Fibroblast of peridontal ligament (primary cell): Measurements from ENCODE around the gene REEP5.
"Not testable (repeated sequence)": the region's sequence is repeated elsewhere in the genome, so short reads cannot be mapped to it uniquely, and the experiment has no call there.

Experiments
- DNase-seq: peaks from one replicate; pipeline ENCODE4 v3.0.0-alpha.2; 2010; ENCODE audit errors: extremely low read depth

The REEP5 gene

GRCh38 chr5:112886975-112887374, 35.1 kb downstream of the REEP5 start:
- DNase-seq, result no peak

DNA sequence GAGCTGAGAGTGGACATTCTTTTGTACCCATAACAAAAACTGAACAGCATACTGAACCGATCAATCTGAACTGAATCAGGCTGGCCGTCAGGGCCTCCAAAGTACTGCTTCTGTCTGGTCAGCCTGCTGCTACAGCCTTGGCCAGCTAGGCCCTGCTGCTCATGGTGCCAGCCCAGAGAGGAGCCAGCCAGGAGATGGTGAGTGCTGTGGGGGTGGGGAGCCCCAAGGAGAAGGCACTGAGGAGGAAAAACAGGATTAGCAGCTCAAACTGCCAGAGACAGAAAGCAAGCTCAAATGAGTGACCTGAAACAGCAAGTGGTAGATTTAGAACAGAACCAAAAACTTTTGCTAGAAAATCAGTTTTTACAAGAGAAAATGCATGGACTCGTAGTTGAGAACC, 37.0 kb downstream of the REEP5 start:
- no peak for DNase-seq

- no peak for DNase-seq
These were observed 38.8 kb downstream of the REEP5 start for GRCh38 chr5:112883192-112883591.

GRCh38 chr5:112880219-112880964, 41.6 kb downstream of the REEP5 start:
- DNase-seq, result no peak

DNA sequence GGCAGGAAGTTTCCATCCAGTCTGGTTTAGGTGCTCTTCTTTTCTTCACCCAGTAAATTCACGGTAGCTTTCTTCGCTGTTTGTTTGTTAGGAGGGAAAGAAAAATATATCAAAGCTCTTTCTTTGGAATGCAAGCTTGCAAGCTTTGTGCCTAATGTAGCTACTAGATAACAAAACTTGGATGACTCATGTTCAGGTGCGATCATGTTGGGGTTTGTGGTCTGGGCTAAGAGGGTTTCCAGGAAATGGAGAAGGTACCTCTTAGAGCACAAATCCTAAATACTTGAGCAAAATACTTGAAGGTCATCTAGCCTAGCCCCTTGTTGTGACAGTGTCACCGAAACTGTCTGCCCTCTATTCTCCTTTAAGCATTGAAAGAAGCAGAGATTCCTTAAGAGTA, 43.3 kb downstream of the REEP5 start:
- DNase-seq, result no peak

DNA sequence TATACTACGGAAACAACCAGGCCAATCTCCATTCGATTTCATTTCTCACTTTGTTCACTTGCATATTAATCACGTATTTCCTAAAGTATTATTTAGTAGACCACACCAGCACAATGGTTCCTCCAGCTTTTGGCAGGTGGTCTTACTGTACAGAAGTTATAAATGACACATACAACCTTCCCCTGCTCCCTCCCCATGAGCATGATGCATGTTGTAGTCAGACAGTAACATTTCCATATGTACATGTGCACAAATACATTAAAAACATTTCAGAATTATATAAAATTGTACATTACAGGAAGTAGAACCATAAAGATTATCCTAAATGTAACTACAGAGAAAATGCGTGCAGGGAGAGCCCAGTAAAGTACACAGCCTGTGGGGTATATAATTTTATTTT, 43.9 kb downstream of the REEP5 start:
- DNase-seq, result no peak

GRCh38 chr5:112876362-112876761, 45.7 kb downstream of the REEP5 start:
- no peak for DNase-seq

GRCh38 chr5:112870966-112871365, 51.1 kb downstream of the REEP5 start:
- DNase-seq, result peak; percentile 46

- no peak for DNase-seq
These were observed 52.1 kb downstream of the REEP5 start for GRCh38 chr5:112869948-112870347.

GRCh38 chr5:112867411-112867810, 54.6 kb downstream of the REEP5 start:
- no peak for DNase-seq

DNA sequence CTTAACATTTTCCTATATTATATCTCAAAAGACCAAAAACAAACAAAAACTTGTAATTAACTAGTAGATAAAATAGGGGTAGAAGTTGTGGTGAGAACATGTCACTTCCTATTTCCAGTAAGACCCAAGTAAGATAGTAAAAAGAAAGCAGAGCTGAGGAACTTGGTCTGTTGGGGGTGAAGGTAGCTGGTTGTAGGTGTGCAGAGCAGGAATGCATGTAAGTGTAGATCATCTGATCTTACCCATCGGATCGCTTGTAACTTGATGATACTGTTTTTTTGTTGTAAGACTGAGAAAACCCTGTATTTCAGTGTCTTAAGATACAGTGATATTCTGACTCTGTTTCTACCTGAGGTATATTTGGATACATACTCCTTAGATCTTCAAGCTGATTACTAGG, 55.3 kb downstream of the REEP5 start:
- DNase-seq, result no peak

DNA sequence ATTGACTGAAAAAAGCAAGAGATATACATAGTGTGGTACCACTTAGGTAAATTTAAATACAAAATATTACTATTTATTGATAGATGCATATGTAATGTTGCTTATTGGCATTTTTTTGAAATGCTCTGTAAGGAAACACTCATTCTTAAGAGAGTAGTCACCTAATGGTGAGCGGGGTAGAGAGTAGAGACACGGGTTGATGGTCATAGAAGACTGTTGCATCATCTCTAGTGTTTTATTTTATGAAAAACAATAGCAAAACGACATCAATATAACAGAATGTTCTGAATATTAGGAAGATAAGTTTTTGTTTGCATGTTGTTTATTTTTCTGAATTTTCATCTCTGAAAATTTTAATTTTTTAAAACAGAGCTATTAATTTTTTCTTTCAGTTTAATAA, 56.9 kb downstream of the REEP5 start:
- no peak for DNase-seq

- DNase-seq, result no peak
These were observed 58.5 kb downstream of the REEP5 start for GRCh38 chr5:112863549-112863948.

DNA sequence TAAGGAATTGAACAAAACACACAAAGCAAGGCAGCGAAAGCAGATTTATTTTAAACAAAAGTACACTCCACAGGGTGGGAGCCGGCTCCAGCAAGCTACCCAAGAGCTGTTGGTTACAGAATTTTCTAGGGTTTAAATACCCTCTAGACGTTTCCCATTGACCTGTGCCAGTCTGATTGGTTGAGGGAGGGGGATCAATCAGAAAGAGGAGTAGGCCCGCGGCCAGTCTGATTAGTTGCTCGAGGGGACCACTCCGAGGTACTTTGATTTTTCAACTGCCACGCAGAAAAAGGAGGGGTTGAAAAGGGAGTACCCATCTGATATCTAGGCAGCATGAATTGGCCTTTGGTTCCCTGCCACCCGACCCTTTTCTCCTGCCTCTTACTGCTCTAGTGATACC, 59.9 kb downstream of the REEP5 start:
- DNase-seq, result no peak

DNA sequence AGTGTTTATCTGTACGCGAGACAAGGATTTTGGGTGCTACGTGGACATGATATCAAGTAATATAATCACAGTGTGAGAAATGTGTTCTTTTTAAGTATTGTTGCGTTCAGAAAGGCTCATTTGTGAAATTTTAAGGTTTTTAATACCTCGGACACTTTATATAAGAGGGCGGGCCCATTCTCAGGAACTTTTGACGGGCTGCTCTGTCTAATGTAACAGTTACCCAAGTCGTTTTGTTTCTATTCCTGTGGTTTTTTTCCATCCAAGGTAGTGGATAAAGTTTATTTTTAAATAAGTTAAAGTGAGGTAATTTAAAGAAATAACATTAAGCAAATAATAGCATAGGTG, 60.4 kb downstream of the REEP5 start:
- no peak for DNase-seq

DNA sequence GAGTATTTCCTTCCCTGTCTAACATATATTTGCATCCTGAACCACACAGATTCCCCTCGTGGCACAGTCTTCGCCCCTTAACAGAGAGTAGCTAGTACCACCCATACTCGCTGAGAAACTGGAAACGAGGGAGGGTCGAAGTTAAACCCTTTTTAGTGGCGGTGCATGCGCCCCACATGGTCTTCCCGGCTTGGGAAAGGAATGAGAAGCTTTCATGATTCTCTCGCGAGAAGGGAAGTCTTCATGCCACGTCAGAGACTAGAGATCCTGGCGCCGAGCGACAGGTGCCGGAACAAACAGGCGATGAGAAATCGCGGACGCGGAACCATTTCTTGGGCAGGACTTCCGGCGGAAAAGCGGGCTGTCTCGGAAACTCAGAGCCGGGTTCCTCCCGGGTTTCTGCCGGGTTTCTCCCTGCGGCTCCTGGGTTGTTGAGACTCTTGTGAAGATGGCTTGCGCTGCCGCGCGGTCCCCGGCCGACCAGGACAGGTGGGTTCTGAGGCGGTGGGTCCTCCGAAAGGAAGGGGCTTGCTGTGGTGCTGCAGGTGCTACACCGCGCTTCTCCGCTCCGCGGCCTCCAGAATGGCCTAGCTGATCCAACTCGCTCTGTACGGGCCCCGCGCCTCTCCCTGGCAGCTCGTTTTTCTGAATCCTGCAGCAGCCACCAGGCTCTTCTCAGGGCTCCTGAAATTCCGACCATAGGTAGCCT, 60.9 kb downstream of the REEP5 start, which contains the start of gene SRP19:
TSS of gene SRP19 (plus strand) at position 359 of the 709 bp plus-strand sequence. CDS start at position 449, 90 bp downstream.
- DNase-seq, result peak; percentile 98

DNA sequence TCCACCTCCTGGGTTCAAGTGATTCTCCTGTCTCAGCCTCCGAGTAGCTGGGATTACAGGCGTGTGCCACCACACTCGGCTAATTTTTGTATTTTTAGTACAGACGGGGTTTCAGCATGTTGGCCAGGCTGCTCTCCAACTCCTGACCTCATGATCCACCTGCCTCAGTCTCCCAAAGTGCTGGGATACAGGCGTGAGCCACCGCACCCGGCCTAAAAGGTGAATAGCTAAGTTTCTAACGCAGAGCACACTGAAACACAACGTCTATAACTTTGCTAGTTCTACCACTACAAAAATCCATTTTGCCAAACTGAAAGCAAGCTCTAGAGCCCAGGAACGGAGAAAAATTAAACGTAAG, 61.5 kb downstream of the REEP5 start:
- not testable (repeated sequence) for DNase-seq

DNA sequence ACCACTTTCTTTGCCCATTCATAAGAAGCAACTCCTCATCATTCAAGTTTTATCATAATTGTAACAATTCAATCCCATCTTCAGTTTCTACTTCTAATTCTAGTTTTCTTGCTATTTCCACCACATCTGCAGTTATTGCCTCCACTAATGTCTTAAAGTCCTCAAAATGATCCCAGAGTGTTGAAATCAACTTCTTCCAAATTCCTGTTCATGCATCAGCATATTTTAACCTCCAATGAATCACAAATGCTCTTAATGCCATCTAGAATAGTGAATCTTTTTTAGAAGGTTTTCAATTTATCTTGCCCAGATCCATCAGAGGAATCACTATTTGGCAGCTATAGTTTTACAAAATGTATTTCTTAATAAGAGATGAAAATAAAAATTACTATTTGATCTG, 64.2 kb downstream of the REEP5 start:
- DNase-seq, result peak; percentile 25

- no peak for DNase-seq
These were observed 67.4 kb downstream of the REEP5 start for GRCh38 chr5:112854651-112855050.

GRCh38 chr5:112849912-112850311, 72.1 kb downstream of the REEP5 start:
- no peak for DNase-seq

GRCh38 chr5:112848116-112848811, 73.8 kb downstream of the REEP5 start:
- peak; percentile 88 for DNase-seq

GRCh38 chr5:112847306-112847705, 74.7 kb downstream of the REEP5 start:
- no peak for DNase-seq

DNA sequence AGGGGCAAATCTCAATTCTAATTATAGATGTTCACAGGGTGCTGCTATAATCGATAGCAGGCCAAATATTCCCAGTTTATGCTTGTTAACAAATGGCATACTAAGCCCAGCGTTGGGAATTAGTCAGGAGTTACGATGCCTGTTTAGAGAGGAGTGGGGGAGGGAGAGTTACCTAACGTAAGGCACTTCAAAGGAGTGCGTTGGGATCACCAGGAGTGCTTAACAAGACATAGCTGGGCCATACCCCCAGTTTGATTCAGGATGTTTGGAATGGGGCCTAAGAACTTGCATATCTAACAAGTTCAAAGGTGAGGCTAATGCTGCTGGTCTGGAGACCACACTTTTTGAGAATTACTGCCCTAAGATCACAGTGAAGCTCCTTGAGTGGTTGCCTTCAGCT, 75.5 kb downstream of the REEP5 start:
- no peak for DNase-seq
